Bronchial epithelial cell (primary cell): ENCODE data around the gene RACGAP1. TPM values are rescaled to one million over a fixed set of nuclear protein-coding genes. Genes with fewer than 3 reads are reported as not detected.

Experiments
- DNase-seq: peaks from one replicate; pipeline ENCODE4 v3.0.0-alpha.2; 2010; ENCODE audit warnings: low read depth
- FAIRE-seq: peaks from 2 replicates; lab custom pipeline; 2011; peaks lifted over from hg19 to GRCh38; lab: Jason Lieb, UNC
- H3K27me3 ChIP-seq: 2 replicates; pipeline ENCODE4 v1.5.1; 2011; ENCODE audit warnings: low read length; ENCODE audit not compliant: control insufficient read depth, insufficient read depth
- H3K36me3 ChIP-seq: 2 replicates; pipeline ENCODE4 v1.5.1; 2011; ENCODE audit warnings: low read length; ENCODE audit not compliant: control insufficient read depth, insufficient read depth
- H3K4me3 ChIP-seq: 2 replicates; pipeline ENCODE4 v1.5.1; 2011; ENCODE audit warnings: mild to moderate bottlenecking, low read depth, low read length, control low read depth
- total RNA-seq: library from RNA; depleted of rRNA; stranded (reverse); fragments of >200 nt; gene quantifications from 2 replicates; pipeline ENCODE4 v1.2.1, GENCODE V29; 2014
- TF ChIP-seq, protein P1 (sequence below): IDR thresholded peaks from 2 replicates; pipeline ENCODE4 v1.5.1; 2011; ENCODE audit warnings: mild to moderate bottlenecking, moderate library complexity, low read length, control low read depth, inconsistent platforms; ENCODE audit not compliant: insufficient read depth, severe bottlenecking

The RACGAP1 gene
- total RNA-seq, 1 donor from 2014 or later = 11.3 TPM

DNA sequence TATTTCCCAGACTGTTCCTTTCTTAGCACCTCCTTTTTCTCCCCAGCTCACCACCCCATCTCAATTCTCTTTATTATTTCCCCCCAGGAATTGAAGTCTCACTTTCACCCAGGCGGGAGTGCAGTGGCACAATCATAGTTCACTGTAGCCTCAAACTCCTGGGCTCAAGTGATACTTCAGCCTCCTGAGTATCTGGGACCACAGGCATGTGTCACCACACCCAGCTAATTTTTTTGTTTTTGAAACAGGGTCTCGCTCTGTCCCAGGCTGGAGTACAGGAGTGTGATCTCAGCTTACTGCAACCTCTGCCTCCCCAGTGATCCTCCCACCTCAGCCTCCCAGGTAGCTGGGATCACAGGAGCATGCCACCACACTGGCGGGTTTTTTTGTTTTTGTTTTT is 11.0 kb downstream of the RACGAP1 start:
- Histone ChIP-seq H3K4me3 (no peak overlapping the region), H3K27me3 (no peaks in the 10 kb centered on the region), H3K36me3 (no peaks in the 10 kb centered on the region)
- TF ChIP-seq, protein P1, sequence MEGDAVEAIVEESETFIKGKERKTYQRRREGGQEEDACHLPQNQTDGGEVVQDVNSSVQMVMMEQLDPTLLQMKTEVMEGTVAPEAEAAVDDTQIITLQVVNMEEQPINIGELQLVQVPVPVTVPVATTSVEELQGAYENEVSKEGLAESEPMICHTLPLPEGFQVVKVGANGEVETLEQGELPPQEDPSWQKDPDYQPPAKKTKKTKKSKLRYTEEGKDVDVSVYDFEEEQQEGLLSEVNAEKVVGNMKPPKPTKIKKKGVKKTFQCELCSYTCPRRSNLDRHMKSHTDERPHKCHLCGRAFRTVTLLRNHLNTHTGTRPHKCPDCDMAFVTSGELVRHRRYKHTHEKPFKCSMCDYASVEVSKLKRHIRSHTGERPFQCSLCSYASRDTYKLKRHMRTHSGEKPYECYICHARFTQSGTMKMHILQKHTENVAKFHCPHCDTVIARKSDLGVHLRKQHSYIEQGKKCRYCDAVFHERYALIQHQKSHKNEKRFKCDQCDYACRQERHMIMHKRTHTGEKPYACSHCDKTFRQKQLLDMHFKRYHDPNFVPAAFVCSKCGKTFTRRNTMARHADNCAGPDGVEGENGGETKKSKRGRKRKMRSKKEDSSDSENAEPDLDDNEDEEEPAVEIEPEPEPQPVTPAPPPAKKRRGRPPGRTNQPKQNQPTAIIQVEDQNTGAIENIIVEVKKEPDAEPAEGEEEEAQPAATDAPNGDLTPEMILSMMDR = no peak
- FAIRE-seq = no peak
- no peak for DNase-seq

GRCh38 chr12:50013361-50014147 is 11.7 kb downstream of the RACGAP1 start:
- no peaks in the 10 kb centered on the region for H3K36me3 ChIP-seq
- no peak for FAIRE-seq
- H3K4me3 ChIP-seq = no peak overlapping the region
- TF ChIP-seq, protein P1 = no peak
- H3K27me3 ChIP-seq = no peaks in the 10 kb centered on the region
- DNase-seq = no peak

DNA sequence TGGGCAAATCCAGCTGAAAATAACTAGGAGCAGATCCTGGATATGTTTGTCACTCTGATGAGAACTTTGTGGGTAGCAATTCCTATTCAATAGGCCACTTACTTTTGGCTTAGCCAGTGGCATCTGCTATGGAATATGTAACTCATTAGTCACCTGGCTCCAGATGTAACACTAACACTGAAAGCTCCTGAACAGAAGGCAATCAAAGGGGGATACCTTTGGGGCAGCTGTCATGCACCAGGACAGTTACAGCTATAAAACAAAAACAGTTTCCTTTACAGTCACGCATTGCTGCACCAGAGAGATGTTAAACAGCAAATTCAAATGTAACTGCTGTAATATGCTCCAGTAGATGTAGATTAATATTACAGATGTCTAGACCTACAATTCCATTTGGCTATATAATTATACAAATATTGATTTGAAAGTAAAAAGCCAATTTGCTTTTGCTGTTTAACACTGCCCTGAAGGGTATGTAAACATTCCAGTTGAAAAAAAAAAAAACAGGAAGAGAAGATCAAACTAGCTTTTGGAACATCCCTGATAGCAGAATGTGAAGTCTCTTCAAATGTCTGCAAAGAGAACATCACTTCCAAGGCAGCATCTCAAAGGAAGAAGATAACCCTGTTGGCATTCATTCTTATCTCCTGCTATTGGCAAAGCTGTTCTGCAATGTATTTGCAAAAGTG is 18.4 kb downstream of the RACGAP1 start:
- FAIRE-seq = no peak
- TF ChIP-seq, protein P1 = no peak
- peak; percentile 15 for DNase-seq
- no peaks in the 10 kb centered on the region for H3K27me3 ChIP-seq
- peaks cover 3% of the 10 kb centered on the region for H3K36me3 ChIP-seq
- H3K4me3 ChIP-seq = no peak overlapping the region

- DNase-seq (no peak), FAIRE-seq (no peak)
- Histone ChIP-seq H3K27me3 (no peaks in the 10 kb centered on the region), H3K4me3 (no peak overlapping the region), H3K36me3 (peaks cover 3% of the 10 kb centered on the region)
- TF ChIP-seq, protein P1 = no peak
Observed at GRCh38 chr12:50006280-50006679, 19.0 kb downstream of the RACGAP1 start.

GRCh38 chr12:50005175-50005574 is 20.1 kb downstream of the RACGAP1 start:
- FAIRE-seq (peak; percentile 47), DNase-seq (no peak)
- peaks cover 3% of the 10 kb centered on the region for H3K36me3 ChIP-seq
- TF ChIP-seq, protein P1 = no peak
- no peaks in the 10 kb centered on the region for H3K27me3 ChIP-seq
- no peak overlapping the region for H3K4me3 ChIP-seq
